ENCODE data around the gene EXOC7.

- no peak for TF ChIP-seq POLR2A (IDR thresholded peaks at IDR 0.05)
- TF ChIP-seq, protein P1, sequence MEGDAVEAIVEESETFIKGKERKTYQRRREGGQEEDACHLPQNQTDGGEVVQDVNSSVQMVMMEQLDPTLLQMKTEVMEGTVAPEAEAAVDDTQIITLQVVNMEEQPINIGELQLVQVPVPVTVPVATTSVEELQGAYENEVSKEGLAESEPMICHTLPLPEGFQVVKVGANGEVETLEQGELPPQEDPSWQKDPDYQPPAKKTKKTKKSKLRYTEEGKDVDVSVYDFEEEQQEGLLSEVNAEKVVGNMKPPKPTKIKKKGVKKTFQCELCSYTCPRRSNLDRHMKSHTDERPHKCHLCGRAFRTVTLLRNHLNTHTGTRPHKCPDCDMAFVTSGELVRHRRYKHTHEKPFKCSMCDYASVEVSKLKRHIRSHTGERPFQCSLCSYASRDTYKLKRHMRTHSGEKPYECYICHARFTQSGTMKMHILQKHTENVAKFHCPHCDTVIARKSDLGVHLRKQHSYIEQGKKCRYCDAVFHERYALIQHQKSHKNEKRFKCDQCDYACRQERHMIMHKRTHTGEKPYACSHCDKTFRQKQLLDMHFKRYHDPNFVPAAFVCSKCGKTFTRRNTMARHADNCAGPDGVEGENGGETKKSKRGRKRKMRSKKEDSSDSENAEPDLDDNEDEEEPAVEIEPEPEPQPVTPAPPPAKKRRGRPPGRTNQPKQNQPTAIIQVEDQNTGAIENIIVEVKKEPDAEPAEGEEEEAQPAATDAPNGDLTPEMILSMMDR (IDR thresholded peaks at IDR 0.05), result no peak
Observed at GRCh38 chr17:76151896-76152454, 48.4 kb upstream of the EXOC7 start.
